GM12874 (cell line): ENCODE measurements around the gene ANKMY1.

ENCODE experiments used
- TF ChIP-seq, protein P1 (sequence below): IDR thresholded peaks from 2 replicates; pipeline ENCODE4 v1.5.1; 2011; ENCODE audit warnings: low read depth, mild to moderate bottlenecking, control low read depth, low read length, moderate library complexity; ENCODE audit not compliant: insufficient read depth

The ANKMY1 gene

DNA sequence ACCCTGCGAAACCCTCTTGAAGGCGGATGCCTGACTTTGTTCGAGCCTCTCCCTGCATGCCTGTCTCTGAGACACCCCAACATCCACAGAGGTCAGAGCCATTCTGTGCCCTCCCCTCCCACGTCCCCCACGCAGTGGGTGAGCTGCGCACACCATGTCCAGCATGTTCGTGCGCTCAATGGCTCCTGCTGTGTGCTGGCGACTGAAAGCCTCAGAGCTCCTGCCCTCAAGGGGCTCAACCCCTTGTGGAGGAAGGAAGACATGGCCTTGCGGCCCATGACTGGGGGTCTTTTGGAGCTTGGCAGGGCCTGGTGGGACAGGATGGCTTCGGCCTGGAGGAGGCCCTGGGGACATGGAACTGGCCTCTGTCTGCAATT is 45.7 kb downstream of the ANKMY1 start:
- TF ChIP-seq, protein P1, sequence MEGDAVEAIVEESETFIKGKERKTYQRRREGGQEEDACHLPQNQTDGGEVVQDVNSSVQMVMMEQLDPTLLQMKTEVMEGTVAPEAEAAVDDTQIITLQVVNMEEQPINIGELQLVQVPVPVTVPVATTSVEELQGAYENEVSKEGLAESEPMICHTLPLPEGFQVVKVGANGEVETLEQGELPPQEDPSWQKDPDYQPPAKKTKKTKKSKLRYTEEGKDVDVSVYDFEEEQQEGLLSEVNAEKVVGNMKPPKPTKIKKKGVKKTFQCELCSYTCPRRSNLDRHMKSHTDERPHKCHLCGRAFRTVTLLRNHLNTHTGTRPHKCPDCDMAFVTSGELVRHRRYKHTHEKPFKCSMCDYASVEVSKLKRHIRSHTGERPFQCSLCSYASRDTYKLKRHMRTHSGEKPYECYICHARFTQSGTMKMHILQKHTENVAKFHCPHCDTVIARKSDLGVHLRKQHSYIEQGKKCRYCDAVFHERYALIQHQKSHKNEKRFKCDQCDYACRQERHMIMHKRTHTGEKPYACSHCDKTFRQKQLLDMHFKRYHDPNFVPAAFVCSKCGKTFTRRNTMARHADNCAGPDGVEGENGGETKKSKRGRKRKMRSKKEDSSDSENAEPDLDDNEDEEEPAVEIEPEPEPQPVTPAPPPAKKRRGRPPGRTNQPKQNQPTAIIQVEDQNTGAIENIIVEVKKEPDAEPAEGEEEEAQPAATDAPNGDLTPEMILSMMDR, result no peak

DNA sequence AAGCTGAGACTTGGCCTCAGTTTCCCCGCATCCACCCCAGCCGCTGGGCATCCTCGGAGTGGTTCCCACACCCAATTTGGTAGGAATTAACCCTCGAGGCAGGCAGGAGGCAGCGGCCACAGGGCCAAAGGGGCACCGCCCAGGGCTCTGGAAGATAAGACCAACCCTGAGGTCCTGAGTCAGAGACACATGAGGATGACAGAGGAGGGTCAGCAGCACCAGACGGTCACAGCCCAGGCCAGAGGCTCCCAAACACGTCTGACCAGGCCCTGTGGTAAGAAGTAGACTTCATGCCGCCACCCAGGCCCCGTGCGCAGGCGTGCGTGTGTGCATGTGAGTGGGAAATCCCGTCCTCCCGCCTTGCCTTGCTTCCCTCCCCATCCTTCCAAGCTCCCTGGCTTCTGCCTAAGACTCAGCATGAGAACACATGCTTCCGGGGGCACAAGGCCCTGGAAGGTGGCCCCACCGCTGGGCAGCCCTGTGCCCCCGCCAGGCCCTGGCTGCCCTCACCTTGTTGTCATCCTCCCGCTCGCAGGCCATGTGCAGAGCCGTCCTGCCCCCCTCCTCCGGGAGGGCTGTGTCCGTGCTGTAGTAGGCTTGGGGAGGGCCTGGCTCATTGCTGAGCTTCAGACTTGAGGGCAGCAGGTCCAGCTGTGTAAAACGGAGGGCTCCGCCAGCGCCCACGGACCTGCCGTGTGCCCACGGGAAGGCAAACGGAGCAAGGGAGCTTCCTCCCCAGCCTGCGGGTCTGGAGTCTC is 46.3 kb downstream of the ANKMY1 start:
- TF ChIP-seq, protein P1, result no peak

DNA sequence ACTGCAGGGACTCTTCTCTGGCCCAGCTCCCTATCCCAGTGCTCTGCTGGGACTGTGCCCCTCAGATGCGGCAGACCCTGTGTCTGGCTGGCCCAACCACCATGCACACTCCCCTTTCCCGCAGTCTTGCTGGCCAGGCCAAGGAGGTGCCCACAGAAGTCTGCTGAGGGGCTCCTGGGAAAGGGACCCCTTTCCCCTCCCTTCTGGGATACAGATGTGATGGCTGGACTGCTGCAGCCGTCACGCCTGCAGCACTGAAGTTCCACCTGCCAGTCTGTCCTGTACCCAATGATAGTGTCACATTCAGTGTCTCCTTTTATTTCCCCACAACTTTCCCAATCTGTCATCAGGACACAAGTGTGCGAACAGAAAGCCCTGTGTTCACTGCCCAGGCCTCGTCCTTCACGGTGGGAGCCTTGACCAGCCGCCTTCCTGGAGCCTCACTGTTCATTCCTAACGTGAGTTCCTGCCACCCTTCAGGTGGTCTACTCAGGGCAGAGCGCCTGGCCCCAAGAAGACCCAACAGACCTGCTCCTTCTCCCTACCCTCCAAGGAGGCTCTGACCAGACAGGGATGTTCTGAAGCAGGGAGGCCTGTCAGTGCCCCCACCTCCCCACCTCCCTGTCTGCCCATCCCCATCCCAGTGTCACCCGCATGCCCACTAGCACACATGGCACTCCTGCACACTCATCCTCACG is 47.1 kb downstream of the ANKMY1 start:
- TF ChIP-seq, protein P1, result no peak

DNA sequence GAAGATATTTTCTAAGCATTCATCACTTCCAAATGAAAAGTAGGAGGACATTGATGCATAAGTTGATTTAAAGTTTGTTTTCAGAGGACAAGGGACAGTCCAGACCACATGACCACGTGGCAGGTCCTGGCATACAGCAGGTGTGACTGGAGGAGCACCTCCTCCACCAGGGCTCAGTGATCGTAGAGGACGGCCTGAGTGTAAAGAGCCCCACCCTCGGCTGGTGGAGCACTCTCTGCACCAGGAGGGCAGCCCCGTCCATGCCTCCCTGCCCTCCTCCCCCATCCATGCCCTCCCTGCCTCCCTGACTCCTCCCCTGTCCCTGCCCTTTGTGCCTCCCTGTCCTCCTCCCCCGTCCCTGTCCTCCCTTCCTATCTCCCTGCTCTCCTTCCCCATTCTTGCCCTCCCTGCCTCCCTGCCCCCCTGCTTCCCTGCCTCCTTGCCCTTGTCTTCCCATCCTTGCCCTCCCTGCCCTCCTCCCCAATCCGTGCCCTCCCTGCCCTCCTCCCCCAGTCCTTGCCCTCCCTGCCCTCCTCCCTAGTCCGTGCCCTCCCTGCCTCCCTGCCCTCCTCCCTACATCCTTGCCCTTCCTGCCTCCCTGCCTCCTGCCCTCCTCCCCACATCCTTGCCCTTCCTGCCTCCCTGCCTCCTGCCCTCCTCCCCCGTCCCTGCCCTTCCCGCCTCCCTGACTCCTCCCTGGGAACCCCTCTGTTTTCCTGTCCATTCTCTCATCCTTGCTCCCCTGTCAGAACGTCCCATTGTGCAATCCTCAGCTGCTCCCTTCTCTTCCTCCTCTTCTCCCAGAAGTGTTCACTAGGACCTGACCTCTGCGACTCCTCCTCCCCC is 47.9 kb downstream of the ANKMY1 start:
- TF ChIP-seq, protein P1, result no peak

DNA sequence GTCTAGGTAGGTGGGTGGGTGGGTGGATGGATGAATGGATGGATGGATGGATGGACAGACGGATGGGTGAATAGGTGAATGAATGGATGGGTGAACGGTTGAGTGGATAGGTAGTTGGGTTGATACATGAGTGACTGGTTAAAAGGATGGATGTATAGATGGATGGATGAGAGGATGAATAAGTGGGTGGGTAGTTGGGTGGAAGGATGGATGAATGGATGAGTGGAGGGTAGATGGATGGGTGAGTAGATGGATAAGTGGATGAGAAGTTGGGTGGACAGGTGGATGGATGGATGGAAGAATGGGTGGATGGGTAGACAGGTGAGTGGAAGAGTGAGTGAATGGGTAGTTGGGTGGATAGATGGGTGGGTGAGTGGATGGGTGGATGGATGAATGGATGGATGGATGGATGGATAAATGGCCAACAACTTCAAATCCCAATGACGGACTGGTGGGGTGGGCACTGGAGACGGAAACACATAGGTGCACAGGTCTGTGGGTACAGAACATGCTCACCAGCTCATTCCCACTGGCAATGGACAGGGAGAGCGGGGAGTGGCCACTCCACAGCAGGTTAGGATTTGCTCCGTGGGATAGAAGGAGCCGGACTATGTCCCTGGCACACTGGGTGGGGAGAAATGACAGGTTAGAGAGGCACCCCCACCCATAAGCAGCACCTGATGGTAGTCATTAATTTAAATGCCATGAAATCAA is 48.8 kb downstream of the ANKMY1 start:
- TF ChIP-seq, protein P1, result no peak

DNA sequence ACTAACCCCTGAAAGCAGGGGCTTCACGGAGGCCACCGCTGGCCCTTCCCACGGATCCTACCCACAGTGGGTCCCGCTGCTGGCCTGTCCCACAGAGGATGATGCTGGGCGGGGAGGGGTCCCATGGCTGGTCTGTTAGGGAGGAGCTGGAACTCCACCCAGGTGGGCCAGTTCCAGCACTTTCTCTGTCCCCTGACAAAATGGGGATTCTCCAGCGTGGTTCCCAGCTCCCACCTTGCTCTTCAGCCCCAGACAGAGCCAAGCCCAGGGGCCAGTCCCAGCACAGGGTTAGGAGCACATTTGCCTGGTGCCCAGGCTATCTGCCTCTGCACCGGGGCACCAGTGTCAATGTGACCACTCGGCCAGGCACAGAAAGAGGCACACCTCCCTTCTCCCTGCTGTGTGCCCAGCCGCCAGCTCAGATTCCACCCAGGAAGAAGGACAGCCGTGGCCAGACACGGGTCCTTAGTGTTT is 50.0 kb downstream of the ANKMY1 start:
- TF ChIP-seq, protein P1, result no peak
